Activated naive CD4-positive, alpha-beta T cell (primary cell): ENCODE measurements around the gene PSG4.
"Not testable (repeated sequence)": the region's sequence is repeated elsewhere in the genome, so short reads cannot be mapped to it uniquely, and the experiment has no call there.

Experiments
- DNase-seq, 4 experiments: peaks; one replicate each; lab custom pipeline; 2025; lab: John Stamatoyannopoulos, UW

Gene PSG4

GRCh38 chr19:43205471-43206105 lies at the start of gene PSG4:
Gene PSG4 (minus strand): TSS chr19:43205638. CDS start chr19:43205536, 102 bp downstream.
- not testable (repeated sequence) for DNase-seq

GRCh38 chr19:43251428-43251827 lies 46.0 kb upstream of the PSG4 start:
- DNase-seq = not testable (repeated sequence)

- not testable (repeated sequence) for DNase-seq
Measured at GRCh38 chr19:43250296-43250695, 44.9 kb upstream of the PSG4 start.

GRCh38 chr19:43248635-43249002 lies 43.2 kb upstream of the PSG4 start:
- DNase-seq = not testable (repeated sequence)

- not testable (repeated sequence) for DNase-seq
Measured at GRCh38 chr19:43247243-43247880, 41.9 kb upstream of the PSG4 start.

GRCh38 chr19:43245848-43246247 lies 40.4 kb upstream of the PSG4 start:
- DNase-seq = not testable (repeated sequence)

- not testable (repeated sequence) for DNase-seq
Measured at GRCh38 chr19:43242211-43242610, 36.8 kb upstream of the PSG4 start.

- not testable (repeated sequence) for DNase-seq
Measured at GRCh38 chr19:43238213-43238612, 32.8 kb upstream of the PSG4 start.

GRCh38 chr19:43235686-43236085 lies 30.2 kb upstream of the PSG4 start:
- DNase-seq = not testable (repeated sequence)

- DNase-seq = no peak
Measured at GRCh38 chr19:43229315-43229714, 23.9 kb upstream of the PSG4 start.

GRCh38 chr19:43228730-43229129 lies 23.3 kb upstream of the PSG4 start:
- DNase-seq = not testable (repeated sequence)

- not testable (repeated sequence) for DNase-seq
Measured at GRCh38 chr19:43226986-43227385, 21.5 kb upstream of the PSG4 start.

GRCh38 chr19:43224855-43225253 lies 19.4 kb upstream of the PSG4 start:
- no peak for DNase-seq

- not testable (repeated sequence) for DNase-seq
Measured at GRCh38 chr19:43224201-43224854, 18.9 kb upstream of the PSG4 start.

- not testable (repeated sequence) for DNase-seq
Measured at GRCh38 chr19:43221891-43222290, 16.5 kb upstream of the PSG4 start.

- not testable (repeated sequence) for DNase-seq
Measured at GRCh38 chr19:43219136-43219535, 13.7 kb upstream of the PSG4 start.

GRCh38 chr19:43215881-43216280 lies 10.4 kb upstream of the PSG4 start:
- DNase-seq = not testable (repeated sequence)

GRCh38 chr19:43207991-43208390 lies 2.6 kb upstream of the PSG4 start:
- no peak for DNase-seq

GRCh38 chr19:43207174-43207573 lies 1.7 kb upstream of the PSG4 start:
- DNase-seq = not testable (repeated sequence)

GRCh38 chr19:43203611-43204010 lies 1.8 kb downstream of the PSG4 start:
- not testable (repeated sequence) for DNase-seq

GRCh38 chr19:43201891-43202290 lies 3.5 kb downstream of the PSG4 start:
- DNase-seq = not testable (repeated sequence)

- DNase-seq = not testable (repeated sequence)
Measured at GRCh38 chr19:43201337-43201801, 4.1 kb downstream of the PSG4 start.
